ENCODE data around the gene STAP2.

STAP2 gene

DNA sequence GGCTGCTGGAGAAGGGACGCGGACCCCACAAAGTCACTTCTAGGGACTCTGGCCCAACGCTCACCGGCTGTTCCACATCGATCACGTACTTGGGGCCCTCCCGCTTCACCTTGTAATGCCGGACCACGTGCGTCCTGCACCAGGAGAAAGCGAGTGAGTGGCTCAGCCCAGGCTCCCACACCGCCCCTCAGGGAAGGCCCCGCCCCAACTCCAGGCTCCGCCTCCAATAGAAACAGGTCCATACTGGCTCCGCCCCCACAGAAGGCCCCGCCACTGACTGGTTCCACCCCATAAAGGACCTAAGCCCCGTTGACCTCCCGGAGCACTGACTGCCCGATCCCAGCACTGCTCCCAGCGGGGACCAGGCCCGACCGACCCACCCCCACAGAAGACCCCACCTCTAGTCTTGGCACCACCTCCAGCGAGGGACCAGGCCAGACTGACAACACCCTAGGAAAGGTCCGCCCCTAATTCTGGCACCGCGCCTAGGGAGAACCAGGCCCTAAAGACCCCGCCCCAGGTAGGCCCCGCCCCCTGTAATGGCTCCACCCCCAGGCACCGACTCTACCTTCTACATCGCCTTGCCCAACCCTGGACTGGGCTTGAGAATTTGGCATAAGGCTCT lies 11.3 kb downstream of the STAP2 start:
- peak; percentile 56 for DNase-seq (ENCODE audit: low read depth)

DNA sequence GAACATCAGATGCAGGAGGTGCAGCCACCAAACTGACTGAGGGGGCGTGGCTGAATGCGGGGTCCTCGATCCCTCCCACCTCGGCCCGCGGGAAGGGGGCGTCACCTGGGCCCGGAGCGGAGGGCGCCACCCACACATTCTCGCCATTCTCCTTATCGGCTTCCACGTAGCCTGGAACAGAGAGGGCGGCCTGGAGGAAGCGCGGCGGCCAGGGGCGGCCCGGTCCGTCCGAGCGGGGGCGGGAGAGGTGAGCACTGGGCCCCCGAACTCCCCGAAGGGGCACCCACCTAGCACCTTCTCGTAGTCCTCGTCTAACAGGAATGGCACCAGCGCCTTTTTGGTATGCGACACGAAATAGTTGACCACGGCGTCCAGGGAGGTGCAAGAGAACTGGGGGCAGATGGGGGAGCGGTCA lies 11.8 kb downstream of the STAP2 start:
- DNase-seq (ENCODE audit: low read depth) = no peak

DNA sequence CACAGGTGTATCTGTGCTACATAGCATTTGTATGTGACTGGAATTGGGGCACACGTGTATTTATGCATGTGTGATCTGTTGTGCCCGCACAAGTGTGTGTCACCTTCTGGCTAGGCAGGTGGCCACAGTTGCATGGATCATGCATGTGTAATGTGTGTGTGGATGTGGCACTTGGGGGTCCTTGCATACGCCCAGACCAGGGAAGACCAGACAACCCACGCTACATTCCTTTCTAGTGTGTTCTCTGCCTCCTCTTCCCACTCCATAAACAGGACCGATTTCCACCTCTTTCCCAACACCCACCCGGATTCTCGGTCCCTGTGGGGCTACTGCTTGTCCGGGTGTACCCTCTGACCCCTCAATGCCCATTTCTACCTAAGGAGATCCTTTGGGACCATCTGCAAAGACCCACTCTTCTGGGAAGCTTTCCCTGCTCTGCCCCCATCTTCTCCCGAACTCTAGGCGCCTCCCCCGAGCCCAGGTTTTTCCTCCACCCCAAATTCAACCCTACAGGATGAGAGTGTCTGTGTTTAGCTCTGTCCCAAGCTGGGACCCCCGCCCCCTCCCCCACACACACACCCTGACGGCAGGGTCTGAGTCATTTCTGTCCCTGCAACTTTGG lies 12.3 kb downstream of the STAP2 start:
- DNase-seq (ENCODE audit: low read depth) = no peak

DNA sequence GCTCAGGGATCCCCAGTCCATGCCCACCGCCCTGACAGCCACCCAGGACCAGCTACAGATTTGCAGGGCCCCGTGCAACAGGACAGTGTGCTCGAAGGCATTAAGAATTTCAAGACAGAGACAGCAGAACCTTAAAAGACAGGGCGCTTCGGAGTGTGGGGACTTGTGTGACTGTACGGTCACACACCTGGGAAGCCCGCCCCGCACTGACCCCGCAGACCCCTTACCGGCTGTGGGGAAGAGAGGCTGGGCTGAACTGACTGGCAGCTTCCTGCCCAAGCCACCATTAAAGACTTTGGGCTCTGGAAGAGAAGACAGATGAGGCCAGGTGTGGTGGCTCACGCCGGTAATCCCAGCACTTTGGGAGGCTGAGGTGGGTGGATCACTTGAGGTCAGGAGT lies 14.4 kb downstream of the STAP2 start:
- no peak for DNase-seq (ENCODE audit: low read depth)

DNA sequence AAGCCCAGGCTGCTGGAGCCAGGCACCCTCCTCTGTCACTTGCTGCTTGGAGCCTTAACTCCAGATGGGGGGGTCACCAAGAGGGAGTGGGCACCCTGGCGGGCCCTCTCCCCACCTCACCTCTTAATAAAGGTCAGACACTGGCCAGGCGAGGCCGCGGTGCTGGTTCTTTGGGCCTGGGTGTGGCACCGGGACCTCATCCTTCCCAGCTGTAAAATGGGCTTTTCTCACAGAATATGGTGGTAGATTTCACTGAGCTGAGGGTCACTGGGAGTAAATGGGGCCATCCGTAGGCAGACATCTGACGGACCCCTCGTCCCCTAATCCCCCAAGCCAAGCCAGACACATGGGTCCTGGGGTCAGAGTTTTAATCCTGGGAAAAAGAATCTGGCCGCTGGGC lies 14.9 kb downstream of the STAP2 start:
- DNase-seq (ENCODE audit: low read depth) = no peak

DNA sequence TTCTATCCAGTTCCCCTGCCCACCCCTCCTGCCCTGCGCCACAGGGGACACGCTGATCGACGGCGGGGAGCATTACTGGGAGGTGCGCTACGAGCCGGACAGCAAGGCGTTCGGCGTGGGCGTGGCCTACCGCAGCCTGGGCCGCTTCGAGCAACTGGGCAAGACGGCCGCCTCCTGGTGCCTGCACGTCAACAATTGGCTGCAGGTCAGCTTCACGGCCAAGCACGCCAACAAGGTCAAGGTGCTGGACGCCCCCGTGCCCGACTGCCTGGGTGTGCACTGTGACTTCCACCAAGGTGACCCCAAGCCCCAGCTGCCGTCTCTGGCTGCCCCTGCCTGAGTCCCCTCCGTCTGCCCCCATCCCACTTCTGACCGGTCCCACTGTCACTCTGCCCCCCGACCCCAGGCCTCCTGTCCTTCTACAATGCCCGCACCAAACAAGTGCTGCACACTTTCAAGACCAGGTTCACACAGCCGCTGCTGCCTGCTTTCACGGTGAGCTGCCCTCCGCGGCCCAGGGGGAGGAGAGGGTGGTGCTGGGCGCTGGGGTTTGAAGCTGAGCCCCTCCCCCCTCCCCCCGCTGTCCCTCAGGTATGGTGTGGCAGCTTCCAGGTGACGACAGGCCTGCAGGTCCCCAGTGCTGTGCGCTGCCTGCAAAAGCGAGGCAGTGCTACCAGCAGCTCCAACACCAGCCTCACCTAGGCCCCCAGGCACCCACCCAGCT lies 15.5 kb downstream of the STAP2 start:
- DNase-seq (ENCODE audit: low read depth) = no peak

DNA sequence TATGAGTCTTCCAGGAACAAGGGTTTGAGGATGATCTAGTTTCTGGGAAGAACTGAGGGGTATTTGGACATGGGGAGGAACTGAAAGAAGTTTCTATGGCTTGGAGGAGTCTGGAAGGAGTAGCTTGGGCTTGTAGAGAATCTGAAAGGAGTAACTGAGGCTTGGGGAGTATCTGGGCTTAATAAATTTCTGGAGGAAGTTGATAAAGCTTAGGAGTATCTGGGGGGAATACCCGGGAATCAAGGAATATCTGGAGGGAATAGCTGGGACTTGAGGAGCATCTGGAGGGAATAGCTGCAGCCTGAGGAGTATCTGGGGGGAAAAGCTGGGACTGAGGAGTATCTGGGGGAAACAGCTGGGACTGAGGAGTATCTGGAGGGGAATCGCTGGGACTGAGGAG lies 18.2 kb downstream of the STAP2 start:
- no peak for DNase-seq (ENCODE audit: low read depth)

DNA sequence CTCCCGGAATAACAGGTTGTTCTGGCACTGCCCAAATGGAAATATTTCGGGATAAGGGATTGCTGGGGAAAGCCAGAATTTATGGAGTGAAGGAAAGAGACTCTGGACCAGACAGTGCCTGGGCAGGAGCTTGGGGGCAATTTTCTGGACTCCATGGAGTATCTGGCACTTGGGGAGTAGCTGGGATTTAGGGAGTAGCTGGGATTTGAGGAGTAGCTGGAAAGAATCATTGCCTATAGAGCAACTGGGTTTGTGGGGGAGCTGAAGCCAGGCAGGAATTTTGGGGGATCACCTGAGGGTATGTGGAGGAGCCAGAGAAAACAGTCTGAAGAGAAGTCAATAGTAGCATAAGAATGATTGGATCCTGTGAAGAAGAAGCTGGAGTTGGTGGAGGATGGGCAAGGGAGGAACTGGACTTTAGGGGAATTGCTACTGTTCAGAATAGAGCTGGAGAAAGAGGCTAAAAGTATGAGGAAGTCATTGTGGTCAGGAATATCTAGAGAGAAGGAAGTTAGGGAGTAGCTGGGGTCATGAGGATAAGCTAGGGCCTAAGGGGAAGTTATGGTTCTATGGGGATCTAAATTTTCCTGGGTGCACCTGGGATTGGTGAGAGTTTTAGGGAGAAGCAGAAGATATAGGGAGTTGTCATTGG lies 19.4 kb downstream of the STAP2 start:
- no peak for DNase-seq (ENCODE audit: low read depth)

DNA sequence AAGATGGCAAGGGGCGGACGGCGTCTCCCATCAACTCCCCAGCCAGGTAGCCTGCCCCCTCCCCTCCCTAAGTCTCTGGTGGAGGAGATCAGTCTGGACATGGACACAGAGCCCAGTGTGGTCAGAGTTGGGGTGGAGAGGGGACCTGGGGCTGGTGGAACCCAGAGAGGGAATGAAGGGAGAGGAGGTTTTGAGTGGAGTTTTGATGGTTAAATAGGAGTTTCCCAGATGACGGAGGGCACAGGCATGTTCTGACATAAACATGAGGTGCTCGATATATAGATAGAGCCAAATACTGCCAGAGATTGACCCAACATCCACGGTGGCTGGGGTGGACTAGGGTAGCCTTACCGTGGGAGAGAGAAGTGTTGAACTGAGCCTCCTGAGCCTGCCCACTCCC lies 20.2 kb downstream of the STAP2 start:
- DNase-seq (ENCODE audit: low read depth) = no peak

DNA sequence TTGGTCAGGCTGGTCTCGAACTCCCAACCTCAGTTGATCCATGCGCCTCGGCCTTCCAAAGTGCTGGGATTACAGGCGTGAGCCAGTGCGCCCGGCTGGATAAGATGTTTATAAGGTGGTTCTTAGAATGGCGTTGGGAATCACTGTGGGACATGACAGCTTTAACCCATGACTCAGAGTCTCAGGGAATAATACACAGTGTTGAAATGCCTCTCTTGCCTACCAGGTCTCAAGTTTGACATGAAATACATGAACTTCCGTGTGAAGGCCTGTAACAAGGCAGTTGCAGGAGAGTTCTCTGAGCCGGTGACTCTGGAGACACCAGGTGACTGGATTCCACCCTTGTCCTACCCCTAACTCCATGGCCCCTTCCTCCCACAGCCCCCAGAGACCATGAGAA lies 21.7 kb downstream of the STAP2 start:
- peak; percentile 28 for DNase-seq (ENCODE audit: low read depth)

DNA sequence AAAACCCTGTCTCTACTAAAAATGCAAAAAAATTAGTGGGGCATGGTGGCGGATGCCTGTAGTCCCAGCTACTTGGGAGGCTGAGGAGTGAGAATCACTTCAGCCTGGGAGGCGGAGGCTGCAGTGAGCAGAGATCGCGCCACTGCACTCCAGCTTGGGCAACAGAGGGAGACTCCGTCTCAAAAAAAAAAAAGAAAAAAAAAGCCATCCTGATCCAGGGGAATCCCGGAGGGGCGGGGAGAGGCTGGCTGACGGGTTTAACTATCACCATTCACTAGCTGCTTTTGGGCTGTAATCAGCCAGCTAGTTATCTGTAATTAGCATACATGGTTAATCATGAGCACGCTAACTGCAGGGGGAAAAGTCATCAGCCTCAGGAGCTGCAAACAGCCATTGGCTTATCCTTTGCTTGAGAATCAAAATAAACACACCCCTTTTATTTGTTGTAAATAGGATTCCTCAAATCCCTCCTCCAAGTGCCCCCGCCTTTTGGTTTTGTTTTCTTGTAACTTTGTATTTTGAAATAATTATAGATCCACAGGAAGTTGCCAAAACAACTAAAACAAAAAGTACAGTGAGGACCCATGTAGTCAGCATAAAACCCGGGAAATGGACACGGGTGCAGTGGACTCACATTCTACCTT lies 24.7 kb downstream of the STAP2 start:
- DNase-seq (ENCODE audit: low read depth) = no peak

DNA sequence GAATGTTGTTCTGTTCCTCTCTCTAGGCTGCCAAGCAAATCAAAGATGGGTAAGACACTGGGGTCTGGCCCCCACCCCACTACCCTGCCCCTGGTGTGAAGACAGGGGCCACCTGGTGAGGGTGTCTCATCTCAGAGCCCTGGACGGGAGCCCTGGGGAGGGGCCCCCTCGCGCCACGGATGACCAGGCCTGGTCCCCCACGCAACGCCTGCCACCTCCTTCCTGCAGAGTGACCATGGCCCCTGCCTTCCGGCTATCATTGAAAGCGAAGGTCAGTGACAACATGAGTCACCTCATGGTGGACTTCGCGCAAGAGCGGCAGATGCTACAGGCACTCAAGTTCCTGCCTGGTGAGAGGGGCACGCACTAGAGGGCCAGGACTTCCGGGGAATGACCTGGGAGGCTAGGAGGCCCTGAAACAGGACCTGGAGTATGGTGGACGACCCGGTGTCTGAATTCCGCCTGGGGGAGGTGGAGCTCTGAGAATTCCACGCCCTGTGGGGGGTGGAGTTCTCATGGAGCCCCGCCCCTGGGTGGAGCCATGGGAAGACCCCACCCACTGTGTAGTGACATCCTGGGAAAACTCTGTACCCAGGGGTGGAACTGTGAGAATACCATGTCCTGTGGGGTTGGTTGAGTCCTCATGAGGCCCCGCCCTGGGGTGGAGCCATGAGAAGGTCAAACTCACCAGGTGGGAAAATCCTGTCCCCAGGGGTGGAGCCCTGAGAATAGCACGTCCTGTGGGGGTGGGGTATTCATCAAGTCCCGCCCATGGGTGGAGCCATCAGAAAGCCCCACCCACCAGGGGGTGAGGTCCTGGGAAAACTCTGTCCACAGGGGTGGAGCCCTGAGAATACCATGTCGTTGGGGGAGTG lies 28.1 kb downstream of the STAP2 start:
- DNase-seq (ENCODE audit: low read depth) = no peak

DNA sequence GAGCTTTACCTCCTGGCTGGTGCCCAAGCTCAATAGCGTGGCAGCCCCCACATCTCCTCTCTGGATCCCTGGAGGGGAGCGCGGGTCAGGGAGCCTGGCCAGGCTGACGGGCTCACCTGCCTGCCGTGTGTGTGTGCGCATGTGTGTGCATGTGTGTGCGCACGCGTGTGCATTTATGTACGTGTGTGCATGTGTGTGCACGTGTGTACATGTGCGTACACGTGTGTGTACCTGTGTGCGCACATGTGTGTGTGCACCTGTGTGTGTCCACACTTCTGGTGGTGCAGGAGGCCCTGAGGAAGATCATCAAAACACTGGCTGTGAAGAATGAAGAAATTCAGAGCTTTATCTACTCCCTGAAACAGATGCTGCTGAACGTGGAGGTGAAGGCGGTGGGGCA lies 33.0 kb downstream of the STAP2 start:
- DNase-seq (ENCODE audit: low read depth) = no peak

DNA sequence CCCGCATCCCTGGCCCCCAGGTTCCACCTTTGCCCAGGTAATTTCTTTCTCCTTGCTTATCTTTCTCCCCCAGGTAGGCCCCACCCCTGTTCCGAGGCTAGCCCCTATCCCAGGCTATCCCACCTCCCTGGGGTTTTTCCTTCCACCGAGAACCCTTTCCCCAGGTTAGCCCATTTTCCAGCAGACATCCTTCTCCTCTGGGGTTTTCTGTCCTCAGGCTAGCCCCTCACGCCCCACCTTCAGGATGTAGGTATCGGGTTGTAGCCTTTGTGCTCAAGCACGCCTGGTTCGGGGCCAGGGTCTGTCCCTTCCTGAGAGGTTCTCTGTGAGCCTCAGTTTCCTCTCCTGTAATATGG lies 33.4 kb downstream of the STAP2 start:
- no peak for DNase-seq (ENCODE audit: low read depth)

DNA sequence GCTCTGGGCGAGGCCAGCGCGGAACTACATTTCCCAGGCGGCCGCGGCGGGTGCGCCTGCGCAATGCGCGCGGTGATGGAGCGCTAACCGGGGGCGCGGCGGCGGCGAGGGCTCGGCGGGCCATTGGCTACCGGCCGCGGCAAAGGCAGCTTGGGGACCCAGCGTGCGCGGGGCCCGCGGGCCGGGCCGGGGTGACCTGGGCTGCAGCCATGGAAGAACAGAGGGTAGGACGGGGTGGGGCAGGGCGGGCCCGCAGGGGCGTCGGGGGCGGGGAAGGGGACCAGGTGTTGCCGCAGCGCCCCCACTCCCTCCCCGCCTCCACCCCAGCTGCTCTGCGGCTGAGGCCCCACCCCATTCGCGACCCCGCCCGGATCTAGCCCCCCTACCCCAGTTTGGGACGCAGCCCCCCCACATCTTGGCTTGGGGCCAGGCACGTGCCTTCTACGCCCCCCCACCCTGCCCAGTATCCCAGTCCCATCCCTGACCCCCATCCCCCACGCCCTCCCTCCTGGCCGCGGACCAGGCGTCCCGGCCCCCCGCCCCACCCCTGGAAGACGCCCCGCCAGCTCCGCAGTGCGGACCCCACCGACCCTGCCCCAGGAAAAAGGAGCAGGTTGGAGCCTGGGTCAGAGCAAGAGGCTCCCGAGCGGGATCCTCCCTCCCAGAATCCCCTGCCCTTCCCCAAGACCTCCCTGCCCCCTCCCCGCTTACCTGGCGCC lies 33.9 kb downstream of the STAP2 start, which contains the start of gene FSD1:
FSD1 (plus strand) TSS at position 61 of the 719 bp plus-strand sequence; CDS start at position 210, 149 bp downstream.
- DNase-seq (ENCODE audit: low read depth) = peak; percentile 40

DNA sequence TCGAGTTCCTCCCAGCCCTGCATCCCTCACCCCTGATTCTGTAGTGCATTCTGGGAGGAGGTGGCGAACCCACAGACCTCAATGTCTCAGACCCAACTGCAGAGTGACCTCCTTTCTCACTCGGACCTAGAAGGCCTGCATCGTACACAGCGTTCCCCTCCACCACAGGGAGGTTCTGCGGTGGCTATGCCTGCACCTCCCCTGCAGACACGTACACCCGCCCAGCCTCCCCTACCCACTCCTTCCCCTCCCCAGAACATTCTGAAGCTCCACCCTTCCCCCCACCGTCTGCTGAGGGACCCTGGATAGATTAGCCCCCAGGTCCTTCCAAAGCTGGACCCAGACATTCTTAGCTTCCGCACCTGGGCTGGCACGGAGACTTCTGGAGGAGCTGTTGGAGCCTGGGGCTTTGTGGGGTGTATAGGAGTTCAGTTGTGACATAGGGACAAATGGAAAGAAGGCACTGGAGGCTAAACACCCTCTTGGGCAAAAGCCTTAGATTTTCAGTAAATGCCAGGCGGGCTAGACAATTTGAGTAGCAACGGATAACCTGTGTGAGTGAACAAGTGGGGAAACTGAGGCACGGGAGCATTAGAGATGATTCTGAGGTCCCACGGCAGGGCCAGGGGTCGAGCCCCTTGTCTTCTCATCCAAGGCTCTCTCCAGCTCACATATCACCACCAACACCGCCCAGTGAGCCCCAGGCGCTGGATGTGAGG lies 34.6 kb downstream of the STAP2 start:
- DNase-seq (ENCODE audit: low read depth) = no peak

DNA sequence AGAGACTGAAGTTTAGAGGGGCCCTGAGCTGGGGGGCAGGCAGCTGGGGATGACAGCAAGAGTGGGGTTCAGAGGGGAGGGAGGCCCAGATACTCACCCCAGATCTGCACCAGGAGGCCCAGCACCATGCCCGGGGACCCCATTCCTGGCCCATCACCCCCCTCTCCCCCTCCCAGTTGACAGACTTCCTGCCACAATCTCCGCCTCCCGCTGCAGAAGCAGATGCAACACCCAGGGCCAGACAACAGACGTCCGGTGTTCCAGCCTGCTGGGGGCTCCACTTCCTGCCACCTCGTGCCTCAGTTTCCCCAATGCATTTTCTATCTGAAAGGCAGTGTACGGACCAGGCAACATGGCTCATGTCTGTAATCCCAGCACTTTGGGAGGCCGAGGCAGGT lies 36.4 kb downstream of the STAP2 start, which contains the start of gene TMIGD2:
TMIGD2 (minus strand) TSS at position 147 of the 398 bp plus-strand sequence; CDS start at position 143, 4 bp downstream.
- no peak for DNase-seq (ENCODE audit: low read depth)

DNA sequence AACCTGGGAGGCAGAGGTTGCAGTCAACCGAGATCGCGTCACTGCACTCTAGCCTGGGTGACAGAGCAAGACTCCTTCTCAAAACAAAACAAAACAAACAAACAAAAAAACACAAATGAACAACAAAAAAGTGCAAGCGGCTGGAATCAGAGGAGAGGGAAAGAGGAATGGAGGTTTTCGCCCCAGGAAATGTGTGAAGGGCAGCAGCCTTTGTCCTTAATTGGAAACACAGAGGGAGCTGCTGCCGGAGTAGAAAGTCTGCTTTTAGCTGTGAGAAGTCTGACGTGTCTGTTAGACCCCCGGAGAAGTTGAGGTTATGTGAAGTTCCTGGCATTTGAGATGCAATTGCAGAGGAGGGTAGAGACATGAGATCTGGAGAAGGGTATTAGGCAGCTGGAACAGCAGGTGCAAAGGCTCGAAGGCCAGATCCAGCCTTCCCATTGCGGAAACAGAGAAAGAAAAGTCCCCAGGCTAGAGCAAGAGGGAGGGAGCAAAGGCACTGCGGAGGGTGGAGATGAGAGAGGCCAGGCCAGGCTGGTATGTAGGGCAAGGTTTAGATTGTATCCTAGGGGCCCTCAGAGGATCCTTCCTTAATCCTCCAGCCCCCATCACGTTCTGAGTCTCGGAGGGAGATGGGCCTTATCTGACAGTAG lies 36.9 kb downstream of the STAP2 start:
- DNase-seq (ENCODE audit: low read depth) = no peak

DNA sequence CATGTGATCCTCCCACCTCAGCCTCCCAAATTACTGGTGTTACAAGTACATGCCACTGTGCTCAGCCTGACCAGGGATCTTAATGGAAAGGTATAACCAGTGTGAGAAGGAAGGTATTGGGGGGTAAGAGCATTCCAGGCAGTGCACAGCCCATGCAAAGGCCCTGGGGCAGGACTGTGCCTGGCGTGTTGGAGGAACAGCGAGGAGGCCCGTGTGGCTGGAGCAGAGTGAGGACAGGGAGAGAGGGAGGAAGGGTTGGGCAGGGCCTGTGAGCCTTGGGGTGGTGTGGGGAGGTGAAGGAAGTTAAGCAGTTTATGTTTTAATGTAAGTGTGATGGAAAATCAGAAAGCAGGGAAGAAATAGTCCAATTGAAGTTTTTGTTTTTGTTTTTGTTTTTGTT lies 38.0 kb downstream of the STAP2 start:
- no peak for DNase-seq (ENCODE audit: low read depth)
